ENCODE measurements around the gene TBL1X. TPM values are rescaled to one million over a fixed set of nuclear protein-coding genes. Genes with fewer than 3 reads are reported as not detected.
A peak's percentile ranks its signal among the peaks of the same experiment; 100 is the strongest.

Gene TBL1X
- total RNA-seq, 2 donors from 2014 or later: 8.0 to 18.6 TPM

GRCh38 chrX:9644335-9644734, 179.5 kb downstream of the TBL1X start:
- H3K4me1 Mint-ChIP-seq: peaks cover 5% of the 10 kb centered on the region
- H3K27ac Mint-ChIP-seq: peak overlapping the region; percentile 38
- no peaks in the 10 kb centered on the region for H3K36me3 Mint-ChIP-seq (ENCODE audit: low read depth)
- ATAC-seq (replicated peaks): peak; percentile 97
- H3K4me3 Mint-ChIP-seq: no peak overlapping the region
- H3K27me3 Mint-ChIP-seq: no peaks in the 10 kb centered on the region
- no peaks in the 10 kb centered on the region for H3K9me3 Mint-ChIP-seq

- Mint-ChIP-seq H3K4me3 (no peak overlapping the region), H3K27me3 (no peaks in the 10 kb centered on the region), H3K9me3 (no peaks in the 10 kb centered on the region), H3K27ac (no peak overlapping the region), H3K4me1 (peaks cover 5% of the 10 kb centered on the region), H3K36me3 (ENCODE audit: low read depth) (no peaks in the 10 kb centered on the region)
- no peak for ATAC-seq (replicated peaks)
Observed at GRCh38 chrX:9646471-9647224, 181.8 kb downstream of the TBL1X start.

- H3K9me3 Mint-ChIP-seq: no peaks in the 10 kb centered on the region
- no peak overlapping the region for H3K4me3 Mint-ChIP-seq
Observed at GRCh38 chrX:9647431-9647830, 182.6 kb downstream of the TBL1X start.

GRCh38 chrX:9650091-9650490, 185.2 kb downstream of the TBL1X start:
- Mint-ChIP-seq H3K4me1 (no peaks in the 10 kb centered on the region), H3K9me3 (no peaks in the 10 kb centered on the region), H3K36me3 (ENCODE audit: low read depth) (peaks cover 20% of the 10 kb centered on the region), H3K27ac (no peak overlapping the region), H3K4me3 (no peak overlapping the region), H3K27me3 (no peaks in the 10 kb centered on the region)
- ATAC-seq (replicated peaks): no peak

More at GRCh38 chrX:9647431-9647830, 182.6 kb downstream of the TBL1X start:
- Mint-ChIP-seq H3K4me1 (peaks cover 5% of the 10 kb centered on the region), H3K27me3 (no peaks in the 10 kb centered on the region), H3K27ac (no peak overlapping the region), H3K36me3 (ENCODE audit: low read depth) (no peaks in the 10 kb centered on the region)
- ATAC-seq (replicated peaks): no peak

GRCh38 chrX:9651737-9652136, 186.9 kb downstream of the TBL1X start:
- Mint-ChIP-seq H3K9me3 (no peaks in the 10 kb centered on the region), H3K36me3 (ENCODE audit: low read depth) (peaks cover 29% of the 10 kb centered on the region), H3K4me1 (no peaks in the 10 kb centered on the region), H3K4me3 (no peak overlapping the region), H3K27ac (no peak overlapping the region), H3K27me3 (no peaks in the 10 kb centered on the region)
- no peak for ATAC-seq (replicated peaks)

GRCh38 chrX:9654929-9655328, 190.1 kb downstream of the TBL1X start:
- no peak overlapping the region for H3K4me3 Mint-ChIP-seq
- H3K27me3 Mint-ChIP-seq: no peaks in the 10 kb centered on the region
- H3K36me3 Mint-ChIP-seq (ENCODE audit: low read depth): peaks cover 41% of the 10 kb centered on the region
- ATAC-seq (replicated peaks): no peak
- no peak overlapping the region for H3K27ac Mint-ChIP-seq
- no peaks in the 10 kb centered on the region for H3K9me3 Mint-ChIP-seq
- no peaks in the 10 kb centered on the region for H3K4me1 Mint-ChIP-seq

- Mint-ChIP-seq H3K27me3 (no peaks in the 10 kb centered on the region), H3K9me3 (no peaks in the 10 kb centered on the region), H3K4me3 (no peak overlapping the region), H3K27ac (no peak overlapping the region), H3K4me1 (no peaks in the 10 kb centered on the region), H3K36me3 (ENCODE audit: low read depth) (peaks cover 41% of the 10 kb centered on the region)
- no peak for ATAC-seq (replicated peaks)
Observed at GRCh38 chrX:9656277-9656676, 191.4 kb downstream of the TBL1X start.

DNA sequence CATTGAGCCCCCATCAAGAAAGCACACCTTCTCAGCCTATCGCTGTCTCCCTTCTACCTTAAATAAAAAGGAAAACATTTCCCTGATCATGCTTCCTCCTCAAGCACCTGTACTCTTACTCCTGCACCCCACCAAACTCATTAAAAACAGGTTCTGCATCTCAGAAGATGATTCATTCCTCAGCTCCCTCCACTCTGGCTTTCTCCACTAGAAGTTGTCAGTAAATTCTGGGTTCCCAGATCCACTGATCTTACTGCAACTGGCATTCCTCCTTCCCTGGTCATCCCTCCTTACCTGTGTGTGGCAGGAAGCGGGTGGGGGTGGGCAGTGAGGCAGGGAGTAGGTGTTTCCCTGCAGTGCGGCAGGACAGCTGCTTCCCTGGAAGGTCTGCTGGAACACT, 192.0 kb downstream of the TBL1X start:
- no peak overlapping the region for H3K4me3 Mint-ChIP-seq

GRCh38 chrX:9657590-9658256, 192.9 kb downstream of the TBL1X start:
- no peak for ATAC-seq (replicated peaks)
- Mint-ChIP-seq H3K4me1 (no peaks in the 10 kb centered on the region), H3K36me3 (ENCODE audit: low read depth) (peaks cover 41% of the 10 kb centered on the region), H3K27me3 (no peaks in the 10 kb centered on the region), H3K4me3 (no peak overlapping the region), H3K9me3 (no peaks in the 10 kb centered on the region), H3K27ac (no peak overlapping the region)

More for the DNA sequence above, 192.0 kb downstream of the TBL1X start:
- peaks cover 41% of the 10 kb centered on the region for H3K36me3 Mint-ChIP-seq (ENCODE audit: low read depth)
- no peak overlapping the region for H3K27ac Mint-ChIP-seq
- no peaks in the 10 kb centered on the region for H3K4me1 Mint-ChIP-seq
- no peak for ATAC-seq (replicated peaks)
- no peaks in the 10 kb centered on the region for H3K9me3 Mint-ChIP-seq
- no peaks in the 10 kb centered on the region for H3K27me3 Mint-ChIP-seq

- Mint-ChIP-seq H3K4me3 (no peak overlapping the region), H3K9me3 (no peaks in the 10 kb centered on the region), H3K36me3 (ENCODE audit: low read depth) (peaks cover 38% of the 10 kb centered on the region), H3K27ac (no peak overlapping the region), H3K27me3 (no peaks in the 10 kb centered on the region), H3K4me1 (no peaks in the 10 kb centered on the region)
- ATAC-seq (replicated peaks): no peak
Observed at GRCh38 chrX:9658409-9658808, 193.6 kb downstream of the TBL1X start.

DNA sequence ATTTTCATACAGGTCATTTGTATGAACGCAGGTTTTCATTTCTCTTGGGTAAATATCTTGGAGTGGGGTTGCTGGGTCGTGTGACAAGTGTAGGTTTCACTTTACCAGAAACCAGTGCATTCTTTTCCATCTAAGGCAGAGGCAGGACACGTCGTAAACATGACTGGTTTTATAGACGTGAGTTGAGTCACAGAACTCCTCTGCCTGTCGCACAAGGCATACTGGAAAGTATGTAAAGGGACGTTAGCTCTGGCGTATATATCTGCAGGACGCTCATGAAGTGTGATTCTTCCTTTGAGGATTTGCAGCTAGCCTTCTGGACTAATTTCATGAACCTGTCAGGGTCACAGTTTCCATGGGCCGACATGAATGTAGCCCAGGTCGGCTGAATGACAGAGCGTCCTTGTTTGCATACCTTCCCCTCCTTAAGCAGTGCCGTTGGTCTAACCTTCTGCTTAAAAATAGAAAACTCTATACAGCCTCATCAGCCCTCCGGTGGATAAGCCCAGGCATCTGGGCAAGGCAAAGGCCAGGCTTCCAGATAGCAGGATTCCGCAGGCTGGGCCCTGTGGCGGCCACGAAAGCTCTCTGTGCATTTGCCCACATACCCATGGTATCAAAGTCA, 194.8 kb downstream of the TBL1X start:
- Mint-ChIP-seq H3K36me3 (ENCODE audit: low read depth) (peaks cover 25% of the 10 kb centered on the region), H3K27me3 (no peaks in the 10 kb centered on the region), H3K9me3 (no peaks in the 10 kb centered on the region), H3K4me3 (no peak overlapping the region), H3K4me1 (no peaks in the 10 kb centered on the region), H3K27ac (no peak overlapping the region)
- ATAC-seq (replicated peaks): no peak

DNA sequence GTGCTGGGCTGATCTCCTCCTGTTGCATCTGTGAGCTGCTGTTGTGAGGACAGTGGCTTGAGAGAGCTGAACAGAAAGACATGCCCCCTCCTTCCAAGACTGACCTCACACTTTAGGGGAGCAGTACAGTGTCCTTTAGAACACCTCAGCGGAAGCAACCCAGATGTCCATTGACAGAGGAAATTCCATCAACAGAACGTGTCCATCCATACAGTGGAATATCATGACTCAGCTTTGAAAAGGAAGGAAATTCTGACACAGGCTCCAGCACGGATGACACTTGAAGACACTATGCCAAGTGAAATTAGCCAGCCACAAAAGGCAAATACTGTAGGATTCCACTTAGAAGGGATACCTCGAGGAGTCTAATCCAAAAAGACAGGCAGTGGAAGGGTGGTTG, 197.3 kb downstream of the TBL1X start:
- ATAC-seq (replicated peaks): no peak
- Mint-ChIP-seq H3K4me1 (no peaks in the 10 kb centered on the region), H3K9me3 (no peaks in the 10 kb centered on the region), H3K27me3 (no peaks in the 10 kb centered on the region), H3K4me3 (no peak overlapping the region), H3K27ac (no peak overlapping the region), H3K36me3 (ENCODE audit: low read depth) (peaks cover 7% of the 10 kb centered on the region)

DNA sequence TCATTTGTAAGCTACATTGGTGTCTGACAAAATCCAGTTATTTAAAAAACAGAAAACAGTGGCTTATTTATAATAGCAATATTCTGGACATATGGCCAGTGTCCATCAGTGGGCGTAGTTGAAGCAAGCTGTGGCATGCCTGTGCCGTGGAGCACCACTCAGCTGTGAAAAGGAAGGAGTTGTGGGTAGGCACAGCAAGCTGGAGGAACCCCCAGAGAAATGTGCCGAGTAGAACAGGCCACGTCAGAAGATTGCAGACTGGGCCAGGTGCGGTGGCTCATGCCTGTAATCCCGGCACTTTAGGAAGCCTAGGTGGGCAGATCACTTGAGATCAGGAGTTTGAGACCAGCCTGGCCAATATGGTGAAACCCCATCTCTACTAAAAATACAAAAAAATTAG, 198.4 kb downstream of the TBL1X start:
- Mint-ChIP-seq H3K27me3 (no peaks in the 10 kb centered on the region), H3K4me3 (no peak overlapping the region), H3K27ac (no peak overlapping the region), H3K36me3 (ENCODE audit: low read depth) (peaks cover under 1% of the 10 kb centered on the region), H3K4me1 (no peaks in the 10 kb centered on the region), H3K9me3 (no peaks in the 10 kb centered on the region)
- ATAC-seq (replicated peaks): no peak

- no peak for ATAC-seq (replicated peaks)
- no peaks in the 10 kb centered on the region for H3K27me3 Mint-ChIP-seq
Observed at GRCh38 chrX:9664224-9664623, 199.4 kb downstream of the TBL1X start.

DNA sequence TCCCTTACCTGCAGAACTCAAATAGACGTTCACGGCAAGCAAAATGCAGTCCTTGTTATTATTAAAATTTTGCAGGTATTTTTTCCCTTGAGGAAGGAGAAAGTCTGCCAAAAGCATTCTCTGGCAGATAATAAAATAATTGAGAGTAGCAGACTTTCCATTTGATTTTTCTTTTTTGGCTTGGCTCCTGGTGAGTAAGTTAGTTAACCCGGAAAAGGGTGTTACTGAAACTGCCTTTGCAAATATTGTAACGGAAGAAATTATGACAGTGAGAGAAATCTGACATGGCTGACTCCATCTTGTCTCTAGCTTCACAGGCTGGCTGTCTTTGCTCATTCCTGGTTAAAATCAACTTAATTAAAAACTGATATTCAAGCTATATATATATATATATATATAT, 200.3 kb downstream of the TBL1X start:
- Mint-ChIP-seq H3K4me1 (no peaks in the 10 kb centered on the region), H3K27me3 (no peaks in the 10 kb centered on the region), H3K9me3 (no peaks in the 10 kb centered on the region), H3K27ac (no peak overlapping the region), H3K4me3 (no peak overlapping the region), H3K36me3 (ENCODE audit: low read depth) (no peaks in the 10 kb centered on the region)
- ATAC-seq (replicated peaks): no peak

More at GRCh38 chrX:9664224-9664623, 199.4 kb downstream of the TBL1X start:
- Mint-ChIP-seq H3K4me1 (no peaks in the 10 kb centered on the region), H3K4me3 (no peak overlapping the region), H3K9me3 (no peaks in the 10 kb centered on the region), H3K27ac (no peak overlapping the region), H3K36me3 (ENCODE audit: low read depth) (no peaks in the 10 kb centered on the region)
